IPS-18a (cell line): ENCODE data around the gene ZNF764.
"Not testable (repeated sequence)": the region's sequence is repeated elsewhere in the genome, so short reads cannot be mapped to it uniquely, and the experiment has no call there.

Experiments
- H3K27ac ChIP-seq: one replicate; pipeline ENCODE4 v1.5.1; 2013; ENCODE audit warnings: low read length
- H3K27me3 ChIP-seq: one replicate; pipeline ENCODE4 v1.6.1; 2013; ENCODE audit warnings: mild to moderate bottlenecking, low read length; ENCODE audit not compliant: control insufficient read depth, insufficient read depth
- H3K36me3 ChIP-seq: one replicate; pipeline ENCODE4 v1.6.1; 2013; ENCODE audit warnings: low read depth, low read length; ENCODE audit not compliant: control insufficient read depth
- H3K4me1 ChIP-seq: one replicate; pipeline ENCODE4 v1.6.1; 2013; ENCODE audit warnings: low read depth, low read length; ENCODE audit not compliant: control insufficient read depth
- H3K4me3 ChIP-seq: one replicate; pipeline ENCODE4 v1.5.1; 2013; ENCODE audit warnings: low read length
- H3K9ac ChIP-seq: one replicate; pipeline ENCODE4 v1.6.1; 2013; ENCODE audit warnings: mild to moderate bottlenecking, low read length, moderate library complexity
- H3K9me3 ChIP-seq: one replicate; pipeline ENCODE4 v1.6.1; 2013; ENCODE audit warnings: low read depth, low read length; ENCODE audit not compliant: control insufficient read depth

The ZNF764 gene

GRCh38 chr16:30540916-30541464 lies 17.2 kb downstream of the ZNF764 start:
- not testable (repeated sequence) for H3K27ac ChIP-seq, H3K9ac ChIP-seq, H3K4me3 ChIP-seq, H3K36me3 ChIP-seq, H3K9me3 ChIP-seq, H3K27me3 ChIP-seq
- H3K4me1 ChIP-seq = peaks cover 43% of the 10 kb centered on the region

GRCh38 chr16:30539986-30540526 lies 18.1 kb downstream of the ZNF764 start:
- H3K36me3 ChIP-seq, H3K27me3 ChIP-seq, H3K27ac ChIP-seq, H3K9ac ChIP-seq, H3K9me3 ChIP-seq, H3K4me3 ChIP-seq: not testable (repeated sequence)
- H3K4me1 ChIP-seq = peaks cover 37% of the 10 kb centered on the region

GRCh38 chr16:30539000-30539964 lies 18.9 kb downstream of the ZNF764 start:
- Histone ChIP-seq H3K9ac (no peak overlapping the region), H3K4me3 (no peak overlapping the region), H3K27ac (no peak overlapping the region), H3K27me3 (no peaks in the 10 kb centered on the region), H3K36me3 (no peaks in the 10 kb centered on the region), H3K9me3 (no peaks in the 10 kb centered on the region), H3K4me1 (peaks cover 32% of the 10 kb centered on the region)

GRCh38 chr16:30536391-30537024 lies 21.7 kb downstream of the ZNF764 start:
- not testable (repeated sequence) for H3K27me3 ChIP-seq, H3K9me3 ChIP-seq, H3K36me3 ChIP-seq
- Histone ChIP-seq H3K9ac (peak overlapping the region; percentile 98), H3K27ac (peak overlapping the region; percentile 99), H3K4me1 (peaks cover 12% of the 10 kb centered on the region), H3K4me3 (peak overlapping the region; percentile 89)

GRCh38 chr16:30535777-30536190 lies 22.4 kb downstream of the ZNF764 start:
- peaks cover 8% of the 10 kb centered on the region for H3K4me1 ChIP-seq
- peak overlapping the region; percentile 89 for H3K4me3 ChIP-seq
- H3K9ac ChIP-seq = peak overlapping the region; percentile 98
- H3K36me3 ChIP-seq = peaks cover 8% of the 10 kb centered on the region
- no peaks in the 10 kb centered on the region for H3K9me3 ChIP-seq
- peak overlapping the region; percentile 99 for H3K27ac ChIP-seq
- no peaks in the 10 kb centered on the region for H3K27me3 ChIP-seq

GRCh38 chr16:30535106-30535776 lies 22.9 kb downstream of the ZNF764 start:
- Histone ChIP-seq H3K27me3 (no peaks in the 10 kb centered on the region), H3K27ac (peak overlapping the region; percentile 99), H3K4me1 (peaks cover 8% of the 10 kb centered on the region), H3K9me3 (no peaks in the 10 kb centered on the region), H3K4me3 (peak overlapping the region; percentile 89), H3K9ac (peak overlapping the region; percentile 98), H3K36me3 (peaks cover 10% of the 10 kb centered on the region)

GRCh38 chr16:30534368-30535105 lies 23.6 kb downstream of the ZNF764 start, which contains the start of gene ZNF747:
Gene ZNF747, minus strand, starts transcription at chr16:30534858. Its CDS starts 179 bp downstream, at chr16:30534679.
- peak within 1 kb of the TSS; percentile 99 for H3K27ac ChIP-seq
- H3K9ac ChIP-seq = peak within 1 kb of the TSS; percentile 98
- peaks cover 10% of the 10 kb centered on the region for H3K36me3 ChIP-seq
- H3K9me3 ChIP-seq = no peaks in the 10 kb centered on the region
- H3K4me3 ChIP-seq = peak within 1 kb of the TSS; percentile 89
- H3K27me3 ChIP-seq = no peaks in the 10 kb centered on the region
- H3K4me1 ChIP-seq = peaks cover 8% of the 10 kb centered on the region

GRCh38 chr16:30533748-30534367 lies 24.3 kb downstream of the ZNF764 start:
- H3K27me3 ChIP-seq = no peaks in the 10 kb centered on the region
- H3K4me3 ChIP-seq = peak overlapping the region; percentile 89
- no peaks in the 10 kb centered on the region for H3K9me3 ChIP-seq

GRCh38 chr16:30533146-30533522 lies 25.0 kb downstream of the ZNF764 start:
- Histone ChIP-seq H3K27ac (no peak overlapping the region), H3K36me3 (peaks cover 10% of the 10 kb centered on the region), H3K9me3 (no peaks in the 10 kb centered on the region), H3K27me3 (no peaks in the 10 kb centered on the region), H3K4me3 (no peak overlapping the region), H3K9ac (no peak overlapping the region), H3K4me1 (peaks cover 8% of the 10 kb centered on the region)

More at GRCh38 chr16:30533748-30534367, 24.3 kb downstream of the ZNF764 start:
- H3K36me3 ChIP-seq = peaks cover 10% of the 10 kb centered on the region
- no peak overlapping the region for H3K27ac ChIP-seq
- peak overlapping the region; percentile 98 for H3K9ac ChIP-seq
- H3K4me1 ChIP-seq = peaks cover 8% of the 10 kb centered on the region
